CD14-positive monocyte (primary cell): ENCODE data around the gene SNX30. TPM values are rescaled to one million over a fixed set of nuclear protein-coding genes. Genes with fewer than 3 reads are reported as not detected.

Experiments
- DNase-seq, 3 donors: peaks; one replicate each; pipeline ENCODE4 v3.0.0-alpha.2; 2011 to 2022
- H2AFZ ChIP-seq: 2 replicates; pipeline ENCODE4 v1.6.0; 2012; ENCODE audit warnings: mild to moderate bottlenecking, low read depth, low read length, inconsistent platforms; ENCODE audit not compliant: insufficient read depth, poor library complexity, severe bottlenecking
- H3K27ac ChIP-seq, 2 donors: 1 replicate in 1 of 2; 2 replicates in 1 of 2; pipeline ENCODE4 v1.5.1; 2012 to 2013; ENCODE audit warnings: low read length in 2 of 2, control low read depth in 1 of 2, inconsistent platforms in 1 of 2, low read depth in 1 of 2, mild to moderate bottlenecking in 1 of 2
- H3K27me3 ChIP-seq, 2 donors: one replicate each; pipeline versions ENCODE4 v1.6.0 to v1.6.1; 2011 to 2013; ENCODE audit warnings: low read length in 2 of 2; ENCODE audit not compliant: control insufficient read depth in 2 of 2, insufficient read depth in 2 of 2
- H3K36me3 ChIP-seq, 2 donors: replicated peaks in 1 of 2; 1 replicate in 1 of 2; 2 replicates in 1 of 2; pipeline versions ENCODE4 v1.5.1 to v1.6.1; 2012 to 2013; ENCODE audit warnings: low read length in 2 of 2, control low read depth in 1 of 2, inconsistent platforms in 1 of 2, mild to moderate bottlenecking in 1 of 2; ENCODE audit not compliant: insufficient read depth in 2 of 2, control insufficient read depth in 1 of 2
- H3K4me1 ChIP-seq, 2 donors: 1 replicate in 1 of 2; 2 replicates in 1 of 2; pipeline versions ENCODE4 v1.5.1 to v1.6.1; 2012 to 2013; ENCODE audit warnings: low read length in 2 of 2, control low read depth in 1 of 2, inconsistent platforms in 1 of 2, mild to moderate bottlenecking in 1 of 2, moderate library complexity in 1 of 2; ENCODE audit not compliant: insufficient read depth in 2 of 2, control insufficient read depth in 1 of 2
- H3K4me2 ChIP-seq: replicated peaks from 2 replicates; pipeline ENCODE3; 2012; ENCODE audit warnings: low read length, moderate library complexity, mild to moderate bottlenecking; ENCODE audit not compliant: poor library complexity, severe bottlenecking; ENCODE audit errors: extremely low read depth
- H3K4me3 ChIP-seq, 3 experiments: fragments of 200-600 bp in 1 of 3; sonication (generic) in 1 of 3; replicated peaks in 1 of 3; 1 replicate in 2 of 3; 2 replicates in 1 of 3; pipeline ENCODE4 v1.5.1; 2011 to 2013; ENCODE audit warnings: low read length in 3 of 3, mild to moderate bottlenecking in 3 of 3, control low read depth in 2 of 3, low read depth in 2 of 3, inconsistent platforms in 1 of 3, moderate library complexity in 1 of 3
- H3K79me2 ChIP-seq: 2 replicates; pipeline ENCODE4 v1.6.0; 2012; ENCODE audit warnings: mild to moderate bottlenecking, control low read depth, inconsistent platforms, low read length, moderate library complexity; ENCODE audit not compliant: insufficient read depth
- H3K9ac ChIP-seq: 2 replicates; pipeline ENCODE4 v1.6.0; 2017; ENCODE audit warnings: low read length, mild to moderate bottlenecking; ENCODE audit not compliant: insufficient read depth, poor library complexity, severe bottlenecking
- H3K9me3 ChIP-seq, 2 donors: replicated peaks in 1 of 2; 1 replicate in 1 of 2; 2 replicates in 1 of 2; pipeline versions ENCODE4 v1.5.1 to v1.6.1; 2012 to 2013; ENCODE audit warnings: low read length in 2 of 2, control low read depth in 1 of 2; ENCODE audit not compliant: control insufficient read depth in 1 of 2, insufficient read depth in 1 of 2
- H4K20me1 ChIP-seq: 2 replicates; pipeline ENCODE4 v1.6.0; 2012; ENCODE audit warnings: mild to moderate bottlenecking, low read length, control low read depth, moderate library complexity; ENCODE audit not compliant: insufficient read depth
- H3K27ac Mint-ChIP-seq, 7 donors: one replicate each; pipeline ENCODE4 v1.8.0; 2020; ENCODE audit warnings: mild to moderate bottlenecking in 7 of 7, mixed read lengths in 7 of 7, moderate library complexity in 6 of 7, inconsistent platforms in 2 of 7
- H3K27me3 Mint-ChIP-seq, 3 donors: one replicate each; pipeline ENCODE4 v1.8.0; 2021 to 2022; ENCODE audit warnings: low read depth in 3 of 3, mild to moderate bottlenecking in 3 of 3, mixed read lengths in 3 of 3, moderate library complexity in 3 of 3, inconsistent platforms in 1 of 3
- H3K36me3 Mint-ChIP-seq, 2 donors: one replicate each; pipeline ENCODE4 v1.8.0; 2020; ENCODE audit warnings: mixed read lengths in 2 of 2, inconsistent platforms in 1 of 2, mild to moderate bottlenecking in 1 of 2
- H3K4me1 Mint-ChIP-seq: one replicate; pipeline ENCODE4 v1.8.0; 2020; ENCODE audit warnings: mild to moderate bottlenecking, mixed read lengths
- H3K4me3 Mint-ChIP-seq, 2 donors: one replicate each; pipeline ENCODE4 v1.8.0; 2020; ENCODE audit warnings: mild to moderate bottlenecking in 2 of 2, mixed read lengths in 2 of 2, moderate library complexity in 1 of 2
- H3K9me3 Mint-ChIP-seq, 7 donors: one replicate each; pipeline ENCODE4 v1.8.0; 2020 to 2022; ENCODE audit warnings: mixed read lengths in 7 of 7, mild to moderate bottlenecking in 6 of 7, moderate library complexity in 6 of 7, inconsistent platforms in 2 of 7
- WGBS: methylation state at CpG from one replicate; pipeline ENCODE4 v1.1.5; 2013; ENCODE audit warnings: missing lambda C conversion rate; ENCODE audit not compliant: insufficient coverage; 5-methylcytosine and 5-hydroxymethylcytosine counted together
- intact Hi-C, 2 donors: fragments of 100-400 bp; cut with micrococcal nuclease; formaldehyde crosslinking; loops; one replicate each; pipeline versions ENCODE4 v1.15.0 to v1.15.1; 2023
- polyA plus RNA-seq, 3 donors: library from polyadenylated mRNA; depleted of rRNA in 1 of 3; unstranded in 2 of 3; stranded (reverse) in 1 of 3; fragments of 300-500 nt in 2 of 3; fragments of >200 nt in 1 of 3; fragmentation: Illumina TruSeq in 2 of 3; gene quantifications; 1 replicate in 2 of 3; 2 replicates in 1 of 3; pipeline ENCODE4 v1.2.3, GENCODE V29; 2012 to 2021
- TF ChIP-seq, protein P1 (sequence below): fragments of 200-600 bp; IDR thresholded peaks from one replicate; pipeline ENCODE4 v1.8.0; 2022; ENCODE audit warnings: antibody characterized with exemption, mild to moderate bottlenecking

The SNX30 gene
- polyA plus RNA-seq, 3 donors = 10.3 to 31.3 (median 10.4) TPM

- no peak overlapping the region for H3K9ac ChIP-seq
- no peaks in the 10 kb centered on the region for H4K20me1 ChIP-seq
- H2AFZ ChIP-seq = no peak overlapping the region
- no peaks in the 10 kb centered on the region for H3K4me1 Mint-ChIP-seq
- no peak overlapping the region for H3K4me3 ChIP-seq
- H3K4me1 ChIP-seq = no peaks in the 10 kb centered on the region
- H3K27ac ChIP-seq = no peak overlapping the region
- H3K9me3 ChIP-seq = no peaks in the 10 kb centered on the region
- no peak overlapping the region for H3K27ac Mint-ChIP-seq
- WGBS = no CpG with 5 or more reads among the region's 2 CpGs
- H3K27me3 Mint-ChIP-seq = peaks cover 5 to 12% (median 6%) of the 10 kb centered on the region in 3 donors
- peaks cover 0 to 12% (median 3%) of the 10 kb centered on the region in 7 donors for H3K9me3 Mint-ChIP-seq
- H3K4me3 Mint-ChIP-seq = no peak overlapping the region
- no peaks in the 10 kb centered on the region for H3K27me3 ChIP-seq
- no peaks in the 10 kb centered on the region for H3K79me2 ChIP-seq
- intact Hi-C loops = no loop called here
- no peaks in the 10 kb centered on the region for H3K36me3 Mint-ChIP-seq
- TF ChIP-seq, protein P1, sequence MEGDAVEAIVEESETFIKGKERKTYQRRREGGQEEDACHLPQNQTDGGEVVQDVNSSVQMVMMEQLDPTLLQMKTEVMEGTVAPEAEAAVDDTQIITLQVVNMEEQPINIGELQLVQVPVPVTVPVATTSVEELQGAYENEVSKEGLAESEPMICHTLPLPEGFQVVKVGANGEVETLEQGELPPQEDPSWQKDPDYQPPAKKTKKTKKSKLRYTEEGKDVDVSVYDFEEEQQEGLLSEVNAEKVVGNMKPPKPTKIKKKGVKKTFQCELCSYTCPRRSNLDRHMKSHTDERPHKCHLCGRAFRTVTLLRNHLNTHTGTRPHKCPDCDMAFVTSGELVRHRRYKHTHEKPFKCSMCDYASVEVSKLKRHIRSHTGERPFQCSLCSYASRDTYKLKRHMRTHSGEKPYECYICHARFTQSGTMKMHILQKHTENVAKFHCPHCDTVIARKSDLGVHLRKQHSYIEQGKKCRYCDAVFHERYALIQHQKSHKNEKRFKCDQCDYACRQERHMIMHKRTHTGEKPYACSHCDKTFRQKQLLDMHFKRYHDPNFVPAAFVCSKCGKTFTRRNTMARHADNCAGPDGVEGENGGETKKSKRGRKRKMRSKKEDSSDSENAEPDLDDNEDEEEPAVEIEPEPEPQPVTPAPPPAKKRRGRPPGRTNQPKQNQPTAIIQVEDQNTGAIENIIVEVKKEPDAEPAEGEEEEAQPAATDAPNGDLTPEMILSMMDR = no peak
- DNase-seq = no peak
- no peak overlapping the region for H3K4me2 ChIP-seq
- H3K36me3 ChIP-seq = no peaks in the 10 kb centered on the region
These were observed 164.0 kb downstream of the SNX30 start for GRCh38 chr9:112914524-112914923.

GRCh38 chr9:112917047-112917986 is 166.8 kb downstream of the SNX30 start:
- no peak for DNase-seq
- H3K4me1 Mint-ChIP-seq = peaks cover 1% of the 10 kb centered on the region
- no CpG with 5 or more reads among the region's 1 CpG for WGBS
- Histone ChIP-seq H3K27ac (no peak overlapping the region), H3K9me3 (no peaks in the 10 kb centered on the region), H3K79me2 (no peaks in the 10 kb centered on the region), H4K20me1 (no peaks in the 10 kb centered on the region), H3K36me3 (no peaks in the 10 kb centered on the region), H3K9ac (no peak overlapping the region), H3K27me3 (peaks cover 0 to 3% of the 10 kb centered on the region in 2 donors), H3K4me2 (no peak overlapping the region), H2AFZ (no peak overlapping the region), H3K4me3 (no peak overlapping the region), H3K4me1 (no peaks in the 10 kb centered on the region)
- H3K9me3 Mint-ChIP-seq = peaks cover 0 to 8% (median 2%) of the 10 kb centered on the region in 7 donors
- no peak overlapping the region for H3K4me3 Mint-ChIP-seq
- TF ChIP-seq, protein P1 = no peak
- H3K27ac Mint-ChIP-seq = no peak overlapping the region
- no peaks in the 10 kb centered on the region for H3K36me3 Mint-ChIP-seq
- intact Hi-C loops = no loop called here
- peaks cover 3 to 13% (median 5%) of the 10 kb centered on the region in 3 donors for H3K27me3 Mint-ChIP-seq
